HepG2 (cell line): ENCODE measurements around the gene PARD3. TPM values are rescaled to one million over a fixed set of nuclear protein-coding genes. Genes with fewer than 3 reads are reported as not detected.

ENCODE experiments used
- ATAC-seq: fragments of 200-7000 bp; cut with Tn5 transposase; 3 replicates; pipeline ENCODE4 v1.9.1; 2020; ENCODE audit warnings: mild to moderate bottlenecking, moderate library complexity
- BruUV-seq: library from RNA; stranded (reverse); fragments of 400-500 nt; replicated peaks from 2 replicates; lab custom pipeline; 2021; lab: Mats Ljungman, UMichigan
- CTCF ChIA-PET: fragments of 300-600 bp; formaldehyde crosslinking; extraction: SDS; loops from one replicate; lab custom pipeline; 2021; ENCODE audit warnings: low total read pairs, inconsistent platforms, low intra/inter-chr PET ratio; lab: Yijun Ruan, JAX
- POLR2A ChIA-PET: fragments of 350-600 bp; sonication (Branson Sonifier 250); formaldehyde crosslinking; loops from one replicate; lab custom pipeline; 2020; ENCODE audit warnings: antibody characterized with exemption, inconsistent platforms; lab: Yijun Ruan, JAX
- DNase-seq: peaks from one replicate; pipeline ENCODE4 v3.0.0-alpha.2; 2015; ENCODE audit warnings: low spot score
- FAIRE-seq: peaks from 3 replicates; lab custom pipeline; 2011; peaks lifted over from hg19 to GRCh38; lab: Jason Lieb, UNC
- H2AFZ ChIP-seq: one replicate; pipeline ENCODE4 v1.6.1; 2011; ENCODE audit warnings: low read length, inconsistent platforms
- H3K27ac ChIP-seq: fragments of 300-600 bp; 3 replicates; pipeline ENCODE4 v1.8.0; 2011; ENCODE audit warnings: mixed run types, mild to moderate bottlenecking, mixed read lengths, low read length, inconsistent platforms; ENCODE audit not compliant: insufficient read depth; ENCODE audit errors: extremely low read length
- H3K27me3 ChIP-seq, 2 experiments: fragments of 200-600 bp in 1 of 2; 2 replicates in 1 of 2; 3 replicates in 1 of 2; pipeline versions ENCODE4 v1.6.0 to v1.8.0; 2011; ENCODE audit warnings: low read length in 2 of 2, mild to moderate bottlenecking in 2 of 2, moderate library complexity in 2 of 2, inconsistent platforms in 1 of 2; ENCODE audit not compliant: insufficient read depth in 2 of 2, control insufficient read depth in 1 of 2
- H3K36me3 ChIP-seq, 2 experiments: fragments of 200-600 bp in 1 of 2; replicated peaks in 1 of 2; 2 replicates in 1 of 2; 3 replicates in 1 of 2; pipeline versions ENCODE4 v1.5.1 to v1.8.0; 2011; ENCODE audit warnings: low read length in 2 of 2, inconsistent platforms in 1 of 2; ENCODE audit not compliant: insufficient read depth in 2 of 2, control insufficient read depth in 1 of 2
- H3K4me1 ChIP-seq: 2 replicates; pipeline ENCODE4 v1.5.1; 2012; ENCODE audit warnings: low read length, inconsistent platforms; ENCODE audit not compliant: insufficient read depth
- H3K4me2 ChIP-seq: 2 replicates; pipeline ENCODE4 v1.6.0; 2011; ENCODE audit warnings: low read depth, low read length, inconsistent platforms
- H3K4me3 ChIP-seq, 3 experiments: fragments of 200-600 bp in 1 of 3; sonication (generic), shearing (Covaris generic) in 1 of 3; replicated peaks in 1 of 3; 2 replicates each; pipeline ENCODE4 v1.5.1; 2011 to 2016; ENCODE audit warnings: low read length in 3 of 3, inconsistent platforms in 2 of 3, low read depth in 2 of 3, mild to moderate bottlenecking in 2 of 3, control low read depth in 1 of 3, mixed read lengths in 1 of 3; ENCODE audit not compliant: insufficient read depth in 1 of 3
- H3K79me2 ChIP-seq: one replicate; pipeline ENCODE4 v1.6.1; 2011; ENCODE audit warnings: low read length, inconsistent platforms; ENCODE audit not compliant: insufficient read depth
- H3K9ac ChIP-seq: 2 replicates; pipeline ENCODE4 v1.6.0; 2011; ENCODE audit warnings: mild to moderate bottlenecking, low read depth, low read length, inconsistent platforms; ENCODE audit not compliant: insufficient read depth
- H3K9me3 ChIP-seq: 2 replicates; pipeline ENCODE4 v1.5.1; 2012; ENCODE audit warnings: mild to moderate bottlenecking, low read length
- H4K20me1 ChIP-seq: 2 replicates; pipeline ENCODE4 v1.6.0; 2011; ENCODE audit warnings: inconsistent platforms, mild to moderate bottlenecking, low read length, moderate library complexity; ENCODE audit not compliant: insufficient read depth
- ARID5B ChIP-seq: IDR thresholded peaks from 2 replicates; pipeline ENCODE4 v1.4.0; 2020; ENCODE audit warnings: mild to moderate bottlenecking, missing genetic modification reagents
- HIVEP1 ChIP-seq: sonication (generic); formaldehyde crosslinking; IDR thresholded peaks from 2 replicates; pipeline ENCODE4 v1.4.0; 2020; ENCODE audit warnings: mild to moderate bottlenecking, missing genetic modification reagents
- RAD21 ChIP-seq: fragments of 450-650 bp; formaldehyde crosslinking; IDR thresholded peaks from 2 replicates; pipeline ENCODE4 v1.5.0; 2020; ENCODE audit warnings: mild to moderate bottlenecking
- SMC3 ChIP-seq: IDR thresholded peaks from 2 replicates; pipeline ENCODE4 v1.6.1; 2011; ENCODE audit warnings: low read length, improper control_type of control experiment
- STAG1 ChIP-seq: sonication (generic); formaldehyde crosslinking; IDR thresholded peaks from 2 replicates; pipeline ENCODE4 v1.4.0; 2020; ENCODE audit warnings: missing genetic modification reagents
- ZBTB20 ChIP-seq: sonication (generic); formaldehyde crosslinking; IDR thresholded peaks from 2 replicates; pipeline ENCODE4 v1.8.1; 2023; ENCODE audit warnings: missing genetic modification reagents, low read depth, mild to moderate bottlenecking, borderline replicate concordance
- ZNF274 ChIP-seq: sonication (generic); formaldehyde crosslinking; IDR thresholded peaks from 2 replicates; pipeline ENCODE4 v1.5.1; 2020; ENCODE audit warnings: mild to moderate bottlenecking, missing genetic modification reagents
- WGBS: methylation state at CpG from one replicate; pipeline ENCODE4 v1.1.6; 2017; ENCODE audit warnings: low lambda C conversion rate; 5-methylcytosine and 5-hydroxymethylcytosine counted together
- in situ Hi-C: cut with HindIII; loops from 2 replicates; pipeline ENCODE4 v1.10.0; 2017; ENCODE audit warnings: low pct_unique_long_range_greater_than_20kb; ENCODE audit not compliant: extremely low pct_ligation_motif_present
- intact Hi-C: fragments of 100-400 bp; cut with micrococcal nuclease; formaldehyde crosslinking; loops from one replicate; pipeline ENCODE4 v1.10.0; 2022; ENCODE audit not compliant: unreplicated experiment
- polyA plus RNA-seq, 8 experiments: library from polyadenylated mRNA; depleted of rRNA in 3 of 8; stranded (reverse) in 7 of 8; unstranded in 1 of 8; fragments of >200 nt; fragmentation: Illumina TruSeq in 4 of 8; extraction: Trizol in 4 of 8; gene quantifications; 2 replicates each; pipeline versions ENCODE4 v1.2.1 to v1.2.3, GENCODE V29; 2011 to 2016; ENCODE audit warnings: low read depth in 4 of 8, missing spikeins in 1 of 8, mixed read lengths in 1 of 8; ENCODE audit not compliant: insufficient read depth in 1 of 8
- total RNA-seq, 5 experiments: library from RNA; depleted of rRNA; stranded (reverse); fragments of >200 nt; fragmentation: Illumina TruSeq; extraction: Trizol; gene quantifications; 2 replicates each; pipeline ENCODE4 v1.2.3, GENCODE V29; 2016; ENCODE audit warnings: low read depth in 1 of 5
- TF ChIP-seq, protein P1 (sequence below): sonication (generic); formaldehyde crosslinking; IDR thresholded peaks from 2 replicates; pipeline ENCODE4 v1.5.0; 2020; ENCODE audit warnings: mild to moderate bottlenecking, missing genetic modification reagents, moderate library complexity

PARD3 gene
- total and polyA plus RNA-seq, 2 of the 13 experiments (the other 11 are each of a cell fraction or from before 2014, with no cell fraction given), result 40.9 to 60.0 TPM

GRCh38 chr10:34723750-34724149 lies 91.3 kb downstream of the PARD3 start:
- H3K79me2 ChIP-seq, result peaks cover 80% of the 10 kb centered on the region
- no peak for FAIRE-seq

More at GRCh38 chr10:34723750-34724149, 91.3 kb downstream of the PARD3 start:
- no peak overlapping the region for H3K4me3 ChIP-seq
- H4K20me1 ChIP-seq, result peaks cover 34% of the 10 kb centered on the region
- in situ Hi-C loops, result no loop called here
- no peaks in the 10 kb centered on the region for H3K27me3 ChIP-seq
- DNase-seq, result peak; percentile 42
- no peak overlapping the region for H3K9ac ChIP-seq
- intact Hi-C loops, result loop anchor here (5.0 kb wide), 1 partner anchor 104 kb away; no protein-coding TSS in a partner anchor
- no peaks in the 10 kb centered on the region; a peak in 1 of 5 replicates for H3K36me3 ChIP-seq
- H3K27ac ChIP-seq, result no peak overlapping the region
- WGBS, result 85% methylated on average over 9 of the region's 10 CpGs
- no peak overlapping the region for H3K4me2 ChIP-seq
- no peak overlapping the region for H2AFZ ChIP-seq
- POLR2A ChIA-PET, result interaction anchor here (1.3 kb wide), 2 partner anchors 9 to 14 kb away, joined by 3 to 4 read pairs; no protein-coding TSS in a partner anchor
- H3K9me3 ChIP-seq, result no peaks in the 10 kb centered on the region
- peak; percentile 71 for ATAC-seq
- H3K4me1 ChIP-seq, result peaks cover 44% of the 10 kb centered on the region
- CTCF ChIA-PET, result interaction anchor here (0.8 to 0.9 kb wide), 2 partner anchors 101 to 102 kb away, joined by 3 read pairs; no protein-coding TSS in a partner anchor
- BruUV-seq, result no TSS peak
- TF ChIP-seq ZNF274, result peak; percentile 70; the same call in 1 of the 2 replicates
- no peak for TF ChIP-seq HIVEP1 (CRISPR knock-in tag)
- TF ChIP-seq RAD21 (CRISPR knock-in tag), result peak; percentile 53
- TF ChIP-seq SMC3, result peak; percentile 71; the same call in 1 of the 2 replicates
- peak; percentile 79 for TF ChIP-seq STAG1
- TF ChIP-seq ZBTB20 (CRISPR knock-in tag), result no peak
- TF ChIP-seq, protein P1, sequence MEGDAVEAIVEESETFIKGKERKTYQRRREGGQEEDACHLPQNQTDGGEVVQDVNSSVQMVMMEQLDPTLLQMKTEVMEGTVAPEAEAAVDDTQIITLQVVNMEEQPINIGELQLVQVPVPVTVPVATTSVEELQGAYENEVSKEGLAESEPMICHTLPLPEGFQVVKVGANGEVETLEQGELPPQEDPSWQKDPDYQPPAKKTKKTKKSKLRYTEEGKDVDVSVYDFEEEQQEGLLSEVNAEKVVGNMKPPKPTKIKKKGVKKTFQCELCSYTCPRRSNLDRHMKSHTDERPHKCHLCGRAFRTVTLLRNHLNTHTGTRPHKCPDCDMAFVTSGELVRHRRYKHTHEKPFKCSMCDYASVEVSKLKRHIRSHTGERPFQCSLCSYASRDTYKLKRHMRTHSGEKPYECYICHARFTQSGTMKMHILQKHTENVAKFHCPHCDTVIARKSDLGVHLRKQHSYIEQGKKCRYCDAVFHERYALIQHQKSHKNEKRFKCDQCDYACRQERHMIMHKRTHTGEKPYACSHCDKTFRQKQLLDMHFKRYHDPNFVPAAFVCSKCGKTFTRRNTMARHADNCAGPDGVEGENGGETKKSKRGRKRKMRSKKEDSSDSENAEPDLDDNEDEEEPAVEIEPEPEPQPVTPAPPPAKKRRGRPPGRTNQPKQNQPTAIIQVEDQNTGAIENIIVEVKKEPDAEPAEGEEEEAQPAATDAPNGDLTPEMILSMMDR (CRISPR knock-in tag), result peak; percentile 57
- no peak for TF ChIP-seq ARID5B
